Bronchial epithelial cell (primary cell): ENCODE data around the gene FGF8. TPM values are rescaled to one million over a fixed set of nuclear protein-coding genes. Genes with fewer than 3 reads are reported as not detected.
A peak's percentile ranks its signal among the peaks of the same experiment; 100 is the strongest.

Source experiments
- DNase-seq: peaks from one replicate; pipeline ENCODE4 v3.0.0-alpha.2; 2010; ENCODE audit warnings: low read depth
- FAIRE-seq: peaks from 2 replicates; lab custom pipeline; 2011; peaks lifted over from hg19 to GRCh38; lab: Jason Lieb, UNC
- H3K27me3 ChIP-seq: 2 replicates; pipeline ENCODE4 v1.5.1; 2011; ENCODE audit warnings: low read length; ENCODE audit not compliant: control insufficient read depth, insufficient read depth
- H3K36me3 ChIP-seq: 2 replicates; pipeline ENCODE4 v1.5.1; 2011; ENCODE audit warnings: low read length; ENCODE audit not compliant: control insufficient read depth, insufficient read depth
- H3K4me3 ChIP-seq: 2 replicates; pipeline ENCODE4 v1.5.1; 2011; ENCODE audit warnings: mild to moderate bottlenecking, low read depth, low read length, control low read depth
- total RNA-seq: library from RNA; depleted of rRNA; stranded (reverse); fragments of >200 nt; gene quantifications from 2 replicates; pipeline ENCODE4 v1.2.1, GENCODE V29; 2014
- TF ChIP-seq, protein P1 (sequence below): IDR thresholded peaks from 2 replicates; pipeline ENCODE4 v1.5.1; 2011; ENCODE audit warnings: mild to moderate bottlenecking, moderate library complexity, low read length, control low read depth, inconsistent platforms; ENCODE audit not compliant: insufficient read depth, severe bottlenecking

Gene FGF8
- total RNA-seq, 1 donor from 2014 or later, result 0.26 TPM

DNA sequence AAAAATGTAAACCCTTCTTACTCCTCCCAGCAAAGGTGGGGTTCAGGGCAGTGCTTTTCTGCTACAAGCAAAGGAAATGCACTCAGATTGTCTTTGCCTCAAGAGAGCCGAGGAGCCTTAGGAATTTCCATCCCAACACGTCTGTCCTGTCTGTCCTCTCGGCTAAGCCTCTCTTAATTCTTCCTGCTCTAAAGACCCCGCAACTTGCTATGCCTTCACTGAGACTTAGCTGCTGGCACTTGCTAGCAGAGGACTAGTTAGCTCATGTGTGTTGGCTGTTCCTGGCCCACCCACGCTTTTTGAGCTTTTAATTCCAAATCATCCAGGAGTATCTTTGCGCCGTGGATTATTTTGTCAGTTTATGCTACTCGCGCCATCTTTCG is 7.8 kb upstream of the FGF8 start:
- peaks cover 15% of the 10 kb centered on the region for H3K36me3 ChIP-seq
- H3K4me3 ChIP-seq, result peak overlapping the region; percentile 95
- DNase-seq (peak; percentile 25), FAIRE-seq (no peak)
- H3K27me3 ChIP-seq, result no peaks in the 10 kb centered on the region
- TF ChIP-seq, protein P1, sequence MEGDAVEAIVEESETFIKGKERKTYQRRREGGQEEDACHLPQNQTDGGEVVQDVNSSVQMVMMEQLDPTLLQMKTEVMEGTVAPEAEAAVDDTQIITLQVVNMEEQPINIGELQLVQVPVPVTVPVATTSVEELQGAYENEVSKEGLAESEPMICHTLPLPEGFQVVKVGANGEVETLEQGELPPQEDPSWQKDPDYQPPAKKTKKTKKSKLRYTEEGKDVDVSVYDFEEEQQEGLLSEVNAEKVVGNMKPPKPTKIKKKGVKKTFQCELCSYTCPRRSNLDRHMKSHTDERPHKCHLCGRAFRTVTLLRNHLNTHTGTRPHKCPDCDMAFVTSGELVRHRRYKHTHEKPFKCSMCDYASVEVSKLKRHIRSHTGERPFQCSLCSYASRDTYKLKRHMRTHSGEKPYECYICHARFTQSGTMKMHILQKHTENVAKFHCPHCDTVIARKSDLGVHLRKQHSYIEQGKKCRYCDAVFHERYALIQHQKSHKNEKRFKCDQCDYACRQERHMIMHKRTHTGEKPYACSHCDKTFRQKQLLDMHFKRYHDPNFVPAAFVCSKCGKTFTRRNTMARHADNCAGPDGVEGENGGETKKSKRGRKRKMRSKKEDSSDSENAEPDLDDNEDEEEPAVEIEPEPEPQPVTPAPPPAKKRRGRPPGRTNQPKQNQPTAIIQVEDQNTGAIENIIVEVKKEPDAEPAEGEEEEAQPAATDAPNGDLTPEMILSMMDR, result no peak

DNA sequence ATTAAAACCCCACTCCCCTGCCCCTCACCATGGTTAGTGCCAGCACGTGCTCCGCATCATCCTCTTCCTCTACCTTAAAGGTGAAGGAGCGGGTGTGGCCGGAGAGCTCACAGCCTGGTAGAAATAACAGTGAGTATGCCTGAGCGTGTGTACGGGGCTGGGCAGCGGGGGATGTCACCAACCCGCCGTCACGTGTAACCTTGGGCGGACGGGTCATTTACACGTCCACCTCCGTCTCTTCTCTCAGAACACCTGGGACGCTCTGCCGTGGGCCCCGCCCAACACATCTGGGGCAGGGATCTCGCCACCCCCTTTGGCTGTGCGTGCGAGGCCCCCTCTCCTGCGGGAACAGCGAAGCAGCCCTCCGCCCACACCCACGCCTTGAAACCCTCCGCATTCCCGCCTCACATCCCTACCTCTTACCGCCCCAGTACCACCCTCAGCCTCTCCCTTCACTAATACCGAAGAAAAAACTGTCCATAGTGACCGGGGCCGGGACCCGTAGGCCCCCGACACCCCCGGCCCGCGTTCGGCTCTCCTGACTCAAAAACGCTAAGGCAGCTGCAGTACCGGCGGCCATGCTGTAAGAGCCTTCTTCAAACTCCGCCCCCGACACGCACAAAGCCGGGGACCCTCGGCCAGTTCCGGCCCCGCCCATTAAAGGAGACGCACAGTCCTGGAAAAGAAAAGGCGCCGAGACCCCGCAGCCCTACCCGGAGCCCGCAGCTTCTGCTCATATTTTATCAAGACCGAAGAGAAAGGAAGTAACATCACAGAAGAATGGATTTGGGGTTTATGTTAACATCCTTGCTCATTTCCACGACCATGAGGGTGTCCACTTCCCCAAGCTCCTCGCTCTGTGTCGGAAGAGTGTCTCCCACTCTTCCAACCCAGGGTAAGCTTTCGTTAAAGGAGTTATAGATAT is 7.2 kb upstream of the FGF8 start, which contains the start of gene NPM3:
Gene NPM3, minus strand, starts transcription at position 636 of the 925 bp plus-strand sequence. Its CDS starts 56 bp downstream, at position 580.
- H3K27me3 ChIP-seq, result no peaks in the 10 kb centered on the region
- peaks cover 17% of the 10 kb centered on the region for H3K36me3 ChIP-seq
- TF ChIP-seq, protein P1, result no peak
- peak; percentile 60 for DNase-seq
- H3K4me3 ChIP-seq, result peak within 1 kb of the TSS; percentile 95
- FAIRE-seq, result no peak

DNA sequence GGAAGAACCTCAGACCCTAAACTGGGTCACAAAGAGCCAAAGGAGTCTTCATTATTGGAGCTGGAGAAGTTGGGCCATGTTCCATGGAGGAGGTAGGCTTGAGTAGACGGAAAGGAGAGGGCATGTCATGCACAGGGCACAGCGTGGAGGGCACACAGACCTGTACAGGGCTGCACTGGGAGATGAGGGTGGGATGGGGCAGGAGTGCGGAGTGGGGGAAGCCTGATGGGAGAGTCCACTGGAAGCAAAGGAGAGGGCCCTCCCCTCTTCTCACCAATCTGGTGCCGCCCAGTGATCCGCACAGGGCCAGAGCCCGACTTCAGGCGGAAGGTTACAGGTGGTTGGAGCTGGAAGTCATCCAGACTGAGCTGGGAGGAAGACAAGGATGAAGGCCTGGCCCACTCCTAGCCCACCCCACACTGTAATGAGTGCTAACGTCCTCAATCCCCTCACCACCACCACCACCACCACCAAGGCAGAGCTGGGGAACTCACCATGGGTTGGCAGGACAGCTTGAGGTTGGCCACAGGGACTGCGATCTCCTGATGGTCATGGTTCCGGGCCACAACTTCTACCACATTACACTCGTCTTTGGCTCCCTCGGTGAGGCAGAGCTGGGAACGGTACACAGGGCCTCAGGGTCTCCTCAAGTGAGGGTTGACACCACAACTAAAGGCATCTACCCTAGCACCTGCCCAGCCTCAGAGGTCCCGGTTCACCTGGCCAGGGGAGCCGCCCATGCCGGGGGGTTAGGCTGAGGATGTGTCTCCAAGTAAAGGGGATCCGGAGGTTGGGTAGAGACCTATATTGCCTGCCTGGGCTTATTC is 6.3 kb upstream of the FGF8 start:
- FAIRE-seq, result no peak
- TF ChIP-seq, protein P1, result no peak
- H3K4me3 ChIP-seq, result peak overlapping the region; percentile 95
- peaks cover 2% of the 10 kb centered on the region for H3K27me3 ChIP-seq
- peaks cover 14% of the 10 kb centered on the region for H3K36me3 ChIP-seq
- no peak for DNase-seq

DNA sequence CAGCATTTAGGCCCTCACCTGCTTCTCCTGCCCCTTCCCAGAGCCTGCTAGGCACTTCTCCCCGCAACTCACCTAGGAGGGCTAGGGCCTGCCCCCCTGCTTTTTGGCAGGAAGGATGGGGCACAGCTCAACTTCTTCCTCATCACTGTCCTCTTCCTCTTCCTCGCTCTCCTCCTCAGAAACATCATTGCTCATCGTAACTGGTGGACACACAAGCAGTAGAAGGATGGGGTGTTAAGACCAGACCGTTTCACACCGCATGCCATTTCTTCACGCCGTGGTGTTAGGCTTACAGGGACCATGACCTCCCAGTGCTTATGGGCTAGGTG is 5.7 kb upstream of the FGF8 start:
- Histone ChIP-seq H3K36me3 (peaks cover 12% of the 10 kb centered on the region), H3K27me3 (peaks cover 5% of the 10 kb centered on the region), H3K4me3 (no peak overlapping the region)
- FAIRE-seq (no peak), DNase-seq (no peak)
- TF ChIP-seq, protein P1, result no peak

DNA sequence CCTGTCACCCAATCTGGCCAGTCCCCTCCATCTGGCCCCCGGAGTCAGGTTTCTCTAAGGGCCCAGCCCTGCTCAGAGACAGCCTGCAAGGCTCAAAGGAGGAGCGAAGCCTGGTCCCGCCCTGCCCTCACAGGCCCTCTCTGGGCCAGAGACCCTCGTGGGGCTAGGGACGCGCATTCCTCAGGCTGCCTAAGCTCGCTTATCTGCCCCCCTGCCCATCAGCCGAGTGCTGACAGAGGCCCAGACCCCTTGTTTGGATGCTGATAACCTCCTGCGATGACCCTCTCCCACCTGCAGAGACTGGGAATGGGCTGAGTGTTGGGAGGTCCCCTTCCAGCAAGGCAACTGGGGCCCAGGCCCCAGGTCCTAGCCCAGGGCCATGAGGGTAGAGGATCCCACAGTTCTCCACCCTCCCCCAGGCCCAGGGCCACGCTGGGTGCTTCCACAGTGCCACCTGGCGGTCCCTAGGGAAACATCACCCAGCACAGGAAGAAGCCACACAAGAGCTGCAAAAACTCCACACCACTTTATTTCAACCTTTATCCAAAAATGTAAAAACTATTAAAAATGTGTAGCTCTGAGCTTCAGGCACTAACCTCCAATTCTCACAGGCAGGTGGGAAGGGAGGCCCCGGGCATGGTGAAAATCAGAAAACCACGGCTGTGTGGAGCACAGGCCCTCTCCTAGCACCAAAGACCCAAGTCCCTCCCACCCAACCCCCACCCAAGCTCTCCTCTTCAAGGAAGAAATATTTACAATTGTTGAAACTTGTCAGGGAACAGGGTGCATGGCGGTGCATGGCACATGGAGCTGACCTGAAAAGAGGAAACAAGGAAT is 5.1 kb upstream of the FGF8 start:
- peaks cover 7% of the 10 kb centered on the region for H3K27me3 ChIP-seq
- FAIRE-seq (no peak), DNase-seq (peak; percentile 48)
- TF ChIP-seq, protein P1, result peak; percentile 96
- H3K36me3 ChIP-seq, result peaks cover 8% of the 10 kb centered on the region
- H3K4me3 ChIP-seq, result no peak overlapping the region
